Smooth muscle cell (in vitro differentiated cells): ENCODE measurements around the gene CD59. TPM values are rescaled to one million over a fixed set of nuclear protein-coding genes. Genes with fewer than 3 reads are reported as not detected.
A peak's percentile ranks its signal among the peaks of the same experiment; 100 is the strongest.

Experiments used
- DNase-seq: peaks from one replicate; lab custom pipeline; 2025; ENCODE audit not compliant: unreplicated experiment; lab: John Stamatoyannopoulos, UW
- H2AFZ ChIP-seq: fragments of 200-600 bp; sonication (generic); 2 replicates; pipeline ENCODE4 v1.6.0; 2016; ENCODE audit warnings: antibody characterized with exemption, low read depth, mild to moderate bottlenecking
- H3F3A ChIP-seq: fragments of 200-600 bp; sonication (generic); 2 replicates; pipeline ENCODE4 v1.6.0; 2017; ENCODE audit warnings: antibody characterized with exemption, low read depth
- H3K27ac ChIP-seq: fragments of 200-600 bp; sonication (generic); 2 replicates; pipeline ENCODE4 v1.5.1; 2016; ENCODE audit warnings: low read depth, mild to moderate bottlenecking
- H3K27me3 ChIP-seq: fragments of 200-600 bp; sonication (generic); 2 replicates; pipeline ENCODE4 v1.6.1; 2016; ENCODE audit warnings: low read depth, mild to moderate bottlenecking
- H3K36me3 ChIP-seq: fragments of 200-600 bp; sonication (generic); 2 replicates; pipeline ENCODE4 v1.5.1; 2016; ENCODE audit warnings: low read depth
- H3K4me1 ChIP-seq: fragments of 200-600 bp; sonication (generic); 2 replicates; pipeline ENCODE4 v1.5.1; 2016; ENCODE audit warnings: low read depth
- H3K4me2 ChIP-seq: fragments of 200-600 bp; sonication (generic); 2 replicates; pipeline ENCODE4 v1.6.0; 2016; ENCODE audit warnings: mild to moderate bottlenecking
- H3K4me3 ChIP-seq: fragments of 200-600 bp; sonication (generic); 2 replicates; pipeline ENCODE4 v1.5.1; 2016; ENCODE audit warnings: mild to moderate bottlenecking
- H3K79me2 ChIP-seq: fragments of 200-600 bp; sonication (generic); 2 replicates; pipeline ENCODE4 v1.6.0; 2016; ENCODE audit warnings: low read depth, mild to moderate bottlenecking
- H3K9ac ChIP-seq: fragments of 200-600 bp; sonication (generic); 2 replicates; pipeline ENCODE4 v1.6.0; 2016; ENCODE audit warnings: low read depth
- H3K9me3 ChIP-seq: fragments of 200-600 bp; sonication (generic); replicated peaks from 2 replicates; pipeline ENCODE4 v1.5.1; 2016; ENCODE audit warnings: low read depth
- H4K20me1 ChIP-seq: fragments of 200-600 bp; sonication (generic); 2 replicates; pipeline ENCODE4 v1.6.0; 2016; ENCODE audit warnings: low read depth
- CTCF ChIP-seq: fragments of 200-600 bp; sonication (generic); IDR thresholded peaks from 2 replicates; pipeline ENCODE4 v1.5.1; 2017; ENCODE audit warnings: borderline replicate concordance, mild to moderate bottlenecking, antibody characterized with exemption; ENCODE audit not compliant: insufficient read depth, poor library complexity, severe bottlenecking
- WGBS: methylation state at CpG from one replicate; pipeline ENCODE4 v1.1.7; 2016; ENCODE audit warnings: low lambda C conversion rate; 5-methylcytosine and 5-hydroxymethylcytosine counted together
- polyA plus RNA-seq: library from polyadenylated mRNA; unstranded; fragments of >200 nt; fragmentation: Nextera tagmentation; extraction: Ambion mirVana; gene quantifications from 2 replicates; pipeline ENCODE4 v1.2.1, GENCODE V29; 2016
- total RNA-seq: library from RNA; depleted of rRNA; stranded (reverse); fragments of >200 nt; gene quantifications from 2 replicates; pipeline ENCODE4 v1.2.3, GENCODE V29; 2014

CD59 gene
- total and polyA plus RNA-seq, 2 experiments from 2014 or later = 291 to 563 TPM

- no peaks in the 10 kb centered on the region for H3K79me2 ChIP-seq
- TF ChIP-seq CTCF = no peak
- H3K9ac ChIP-seq = no peak overlapping the region
- H3F3A ChIP-seq = no peaks in the 10 kb centered on the region
- WGBS = 96% methylated on average over 3 of the region's 3 CpGs
- DNase-seq = no peak
- H3K9me3 ChIP-seq = no peaks in the 10 kb centered on the region
- no peak overlapping the region for H3K4me2 ChIP-seq
- H3K36me3 ChIP-seq = peaks cover 7% of the 10 kb centered on the region
- H2AFZ ChIP-seq = no peak overlapping the region
- H3K4me1 ChIP-seq = no peaks in the 10 kb centered on the region
- no peaks in the 10 kb centered on the region for H3K27me3 ChIP-seq
- no peaks in the 10 kb centered on the region for H4K20me1 ChIP-seq
- H3K4me3 ChIP-seq = no peak overlapping the region
- no peak overlapping the region for H3K27ac ChIP-seq
Observed at GRCh38 chr11:33751878-33752277, 15.7 kb upstream of the CD59 start.

- H3K27ac ChIP-seq = no peak overlapping the region
- H3K9me3 ChIP-seq = no peaks in the 10 kb centered on the region
- no peak overlapping the region for H2AFZ ChIP-seq
- H3K4me3 ChIP-seq = no peak overlapping the region
- H3K27me3 ChIP-seq = no peaks in the 10 kb centered on the region
- H3K79me2 ChIP-seq = no peaks in the 10 kb centered on the region
- WGBS = 41% methylated on average over 2 of the region's 2 CpGs
- H3K36me3 ChIP-seq = no peaks in the 10 kb centered on the region
- no peak for DNase-seq
- H4K20me1 ChIP-seq = no peaks in the 10 kb centered on the region
- no peak for TF ChIP-seq CTCF
- H3K4me2 ChIP-seq = no peak overlapping the region
- H3F3A ChIP-seq = no peaks in the 10 kb centered on the region
- H3K9ac ChIP-seq = no peak overlapping the region
- no peaks in the 10 kb centered on the region for H3K4me1 ChIP-seq
Observed at GRCh38 chr11:33747979-33748378, 11.8 kb upstream of the CD59 start.

GRCh38 chr11:33743291-33743690 is 7.1 kb upstream of the CD59 start:
- H3K27me3 ChIP-seq = no peaks in the 10 kb centered on the region
- H3K4me1 ChIP-seq = no peaks in the 10 kb centered on the region
- H3K9ac ChIP-seq = no peak overlapping the region
- H4K20me1 ChIP-seq = no peaks in the 10 kb centered on the region
- no peaks in the 10 kb centered on the region for H3K79me2 ChIP-seq
- H3K4me2 ChIP-seq = no peak overlapping the region
- no peak overlapping the region for H3K27ac ChIP-seq
- H2AFZ ChIP-seq = no peak overlapping the region
- H3K9me3 ChIP-seq = no peaks in the 10 kb centered on the region
- H3K36me3 ChIP-seq = no peaks in the 10 kb centered on the region
- 75% methylated on average over 5 of the region's 5 CpGs for WGBS
- H3K4me3 ChIP-seq = no peak overlapping the region
- H3F3A ChIP-seq = no peaks in the 10 kb centered on the region
- DNase-seq = no peak
- no peak for TF ChIP-seq CTCF

GRCh38 chr11:33742249-33742851 is 6.1 kb upstream of the CD59 start:
- no peaks in the 10 kb centered on the region for H3K36me3 ChIP-seq
- DNase-seq = no peak
- H3K27ac ChIP-seq = no peak overlapping the region
- no peaks in the 10 kb centered on the region for H3K9me3 ChIP-seq
- WGBS = 92% methylated on average over 3 of the region's 3 CpGs
- no peak overlapping the region for H3K4me3 ChIP-seq
- H2AFZ ChIP-seq = no peak overlapping the region
- H3K9ac ChIP-seq = no peak overlapping the region
- H3K4me2 ChIP-seq = no peak overlapping the region
- H3K79me2 ChIP-seq = no peaks in the 10 kb centered on the region
- no peaks in the 10 kb centered on the region for H3F3A ChIP-seq
- H4K20me1 ChIP-seq = no peaks in the 10 kb centered on the region
- H3K27me3 ChIP-seq = no peaks in the 10 kb centered on the region
- no peaks in the 10 kb centered on the region for H3K4me1 ChIP-seq
- TF ChIP-seq CTCF = peak; percentile 55
